Measurements from ENCODE around the gene R3HCC1L.

Gene R3HCC1L

GRCh38 chr10:98270786-98271185 lies 136.3 kb downstream of the R3HCC1L start:
- Histone ChIP-seq H3K9ac (ENCODE audit: low read length) (no peak overlapping the region), H3K4me1 (ENCODE audit: low read length) (0 out of 2 replicates have a peak, but pooled peaks cover 4% of the 10 kb centered on the region), H3K27me3 (replicated peaks; ENCODE audit: insufficient read depth, low read length) (no peaks in the 10 kb centered on the region), H3K4me2 (ENCODE audit: low read depth, low read length) (no peak overlapping the region), H3K36me3 (replicated peaks; ENCODE audit: insufficient read depth, low read length) (no peaks in the 10 kb centered on the region), H4K20me1 (ENCODE audit: insufficient read depth, low read length) (no peaks in the 10 kb centered on the region), H3K27ac (ENCODE audit: low read length) (no peak overlapping the region), H3K9me3 (replicated peaks; ENCODE audit: insufficient read depth, low read length) (no peaks in the 10 kb centered on the region), H3K79me2 (ENCODE audit: low read length) (no peaks in the 10 kb centered on the region), H3F3A (ENCODE audit: insufficient read depth, low read length) (no peaks in the 10 kb centered on the region), H3K4me3 (ENCODE audit: low read length) (no peak overlapping the region), H3K9me2 (replicated peaks; ENCODE audit: insufficient read depth, low read length) (no peaks in the 10 kb centered on the region), H2AFZ (ENCODE audit: low read length) (no peak overlapping the region)
- DNase-seq, result no peak
- TF ChIP-seq EZH2phosphoT487 (IDR thresholded peaks at IDR 0.05; ENCODE audit: low read length), result no peak

- no peaks in the 10 kb centered on the region for H4K20me1 ChIP-seq (ENCODE audit: insufficient read depth, low read length)
- TF ChIP-seq EZH2phosphoT487 (IDR thresholded peaks at IDR 0.05; ENCODE audit: low read length) (no peak), CTCF (IDR thresholded peaks at IDR 0.05; ENCODE audit: low read length) (no peak), EZH2 (optimal IDR thresholded peaks at IDR 0.05; ENCODE audit: low read depth, low read length) (no peak)
- no peak overlapping the region for H3K4me3 ChIP-seq (ENCODE audit: low read length)
- H3K4me2 ChIP-seq (ENCODE audit: low read depth, low read length), result no peak overlapping the region
- H3F3A ChIP-seq (ENCODE audit: insufficient read depth, low read length), result no peaks in the 10 kb centered on the region
- H3K9me3 ChIP-seq (replicated peaks; ENCODE audit: insufficient read depth, low read length), result no peaks in the 10 kb centered on the region
- no peak overlapping the region for H2AFZ ChIP-seq (ENCODE audit: low read length)
- no peak overlapping the region for H3K9ac ChIP-seq (ENCODE audit: low read length)
- no peaks in the 10 kb centered on the region for H3K27me3 ChIP-seq (replicated peaks; ENCODE audit: insufficient read depth, low read length)
- H3K4me1 ChIP-seq (ENCODE audit: low read length), result 0 out of 2 replicates have a peak, but pooled peaks cover 4% of the 10 kb centered on the region
- H3K36me3 ChIP-seq (replicated peaks; ENCODE audit: insufficient read depth, low read length), result no peaks in the 10 kb centered on the region
- no peak for DNase-seq
- no peak overlapping the region for H3K27ac ChIP-seq (ENCODE audit: low read length)
- no peaks in the 10 kb centered on the region for H3K9me2 ChIP-seq (replicated peaks; ENCODE audit: insufficient read depth, low read length)
- no peaks in the 10 kb centered on the region for H3K79me2 ChIP-seq (ENCODE audit: low read length)
Measured at GRCh38 chr10:98272245-98272644, 137.8 kb downstream of the R3HCC1L start.

- Histone ChIP-seq H3K79me2 (ENCODE audit: low read length) (no peaks in the 10 kb centered on the region), H3K4me1 (ENCODE audit: low read length) (0 out of 2 replicates have a peak, but pooled peaks cover 4% of the 10 kb centered on the region), H3K4me3 (ENCODE audit: low read length) (no peak overlapping the region), H3K9me3 (replicated peaks; ENCODE audit: insufficient read depth, low read length) (no peaks in the 10 kb centered on the region), H3K4me2 (ENCODE audit: low read depth, low read length) (no peak overlapping the region), H3K9me2 (replicated peaks; ENCODE audit: insufficient read depth, low read length) (no peaks in the 10 kb centered on the region), H4K20me1 (ENCODE audit: insufficient read depth, low read length) (no peaks in the 10 kb centered on the region), H3K27me3 (replicated peaks; ENCODE audit: insufficient read depth, low read length) (no peaks in the 10 kb centered on the region), H3K9ac (ENCODE audit: low read length) (no peak overlapping the region), H3K27ac (ENCODE audit: low read length) (no peak overlapping the region), H2AFZ (ENCODE audit: low read length) (no peak overlapping the region), H3K36me3 (replicated peaks; ENCODE audit: insufficient read depth, low read length) (no peaks in the 10 kb centered on the region), H3F3A (ENCODE audit: insufficient read depth, low read length) (no peaks in the 10 kb centered on the region)
- DNase-seq, result no peak
- no peak for TF ChIP-seq CTCF (IDR thresholded peaks at IDR 0.05; ENCODE audit: low read length)
- no peak for TF ChIP-seq EZH2phosphoT487 (IDR thresholded peaks at IDR 0.05; ENCODE audit: low read length)
- TF ChIP-seq EZH2 (optimal IDR thresholded peaks at IDR 0.05; ENCODE audit: low read depth, low read length), result no peak
Measured at GRCh38 chr10:98272656-98273055, 138.2 kb downstream of the R3HCC1L start.

DNA sequence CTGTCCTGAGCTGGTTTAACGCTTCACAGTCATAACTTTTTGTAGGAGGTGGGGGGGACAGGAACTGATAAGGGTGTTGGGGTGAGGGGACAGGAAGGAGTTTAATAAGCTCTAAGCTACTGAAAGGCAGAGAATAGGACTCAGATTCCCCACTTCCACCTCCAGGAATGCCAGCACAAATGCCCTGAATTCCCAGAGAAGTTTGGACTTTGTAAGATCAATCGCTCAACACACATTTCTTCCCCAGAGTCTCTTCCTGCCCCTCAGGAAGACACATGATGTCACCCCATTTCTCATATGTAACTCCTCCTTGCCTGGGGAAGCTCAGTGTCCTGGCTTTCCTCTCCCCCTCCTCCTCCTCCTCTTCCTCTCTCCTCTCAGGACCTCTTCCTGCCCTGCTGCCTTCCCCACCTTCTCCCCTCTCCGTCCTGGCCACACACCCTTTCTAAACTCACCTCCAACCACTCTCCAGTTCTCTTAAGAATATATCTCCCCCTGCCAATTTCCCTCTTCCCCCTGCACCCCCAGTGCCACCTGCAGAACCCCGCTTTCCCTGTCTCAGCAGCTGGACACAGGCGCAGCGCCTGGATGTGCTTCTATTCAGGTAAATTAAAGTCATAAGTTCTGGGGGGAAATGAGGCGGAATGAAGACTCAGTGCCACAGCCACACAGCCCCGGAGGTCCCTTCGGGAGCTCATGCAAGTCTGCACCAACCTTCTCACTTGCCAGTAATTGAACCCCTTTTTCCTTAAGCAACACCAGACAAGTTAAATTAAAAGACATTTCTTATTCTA lies 138.8 kb downstream of the R3HCC1L start:
- Histone ChIP-seq H3K9me2 (replicated peaks; ENCODE audit: insufficient read depth, low read length) (no peaks in the 10 kb centered on the region), H2AFZ (ENCODE audit: low read length) (no peak overlapping the region), H3K27ac (ENCODE audit: low read length) (no peak overlapping the region), H3K4me3 (ENCODE audit: low read length) (no peak overlapping the region), H3K36me3 (replicated peaks; ENCODE audit: insufficient read depth, low read length) (no peaks in the 10 kb centered on the region), H3K27me3 (replicated peaks; ENCODE audit: insufficient read depth, low read length) (no peaks in the 10 kb centered on the region), H3K9ac (ENCODE audit: low read length) (no peak overlapping the region), H3K79me2 (ENCODE audit: low read length) (no peaks in the 10 kb centered on the region), H3K4me1 (ENCODE audit: low read length) (0 out of 2 replicates have a peak, but pooled peaks cover 4% of the 10 kb centered on the region), H3K4me2 (ENCODE audit: low read depth, low read length) (no peak overlapping the region), H3F3A (ENCODE audit: insufficient read depth, low read length) (no peaks in the 10 kb centered on the region), H4K20me1 (ENCODE audit: insufficient read depth, low read length) (no peaks in the 10 kb centered on the region), H3K9me3 (replicated peaks; ENCODE audit: insufficient read depth, low read length) (no peaks in the 10 kb centered on the region)
- TF ChIP-seq EZH2phosphoT487 (IDR thresholded peaks at IDR 0.05; ENCODE audit: low read length) (no peak), EZH2 (optimal IDR thresholded peaks at IDR 0.05; ENCODE audit: low read depth, low read length) (no peak), CTCF (IDR thresholded peaks at IDR 0.05; ENCODE audit: low read length) (no peak)
- DNase-seq, result no peak
